Muscle of leg (tissue), 11 donors: ENCODE data around the gene TIMM29. TPM values are rescaled to one million over a fixed set of nuclear protein-coding genes. Genes with fewer than 3 reads are reported as not detected.

Experiments used
- DNase-seq: peaks from one replicate; pipeline ENCODE4 v3.0.0; 2013
- H3K27ac ChIP-seq: one replicate; pipeline ENCODE4 v1.5.1; 2013; ENCODE audit warnings: mild to moderate bottlenecking, low read length, control low read depth
- H3K27me3 ChIP-seq: one replicate; pipeline ENCODE4 v1.6.1; 2013; ENCODE audit warnings: low read length; ENCODE audit not compliant: control insufficient read depth, insufficient read depth
- H3K36me3 ChIP-seq: one replicate; pipeline ENCODE4 v1.6.1; 2013; ENCODE audit warnings: low read length; ENCODE audit not compliant: control insufficient read depth, insufficient read depth
- H3K4me1 ChIP-seq: one replicate; pipeline ENCODE4 v1.6.1; 2013; ENCODE audit warnings: low read length; ENCODE audit not compliant: control insufficient read depth, insufficient read depth
- H3K4me3 ChIP-seq: one replicate; pipeline ENCODE4 v1.5.1; 2013; ENCODE audit warnings: low read length, control low read depth
- H3K9me3 ChIP-seq: replicated peaks from 2 replicates; pipeline ENCODE4 v1.6.1; 2013; ENCODE audit warnings: low read depth, low read length; ENCODE audit not compliant: control insufficient read depth
- WGBS: methylation state at CpG from one replicate; pipeline ENCODE4 v1.1.5; 2013; ENCODE audit warnings: missing lambda C conversion rate; ENCODE audit not compliant: insufficient coverage; 5-methylcytosine and 5-hydroxymethylcytosine counted together
- polyA plus RNA-seq, 8 donors: library from polyadenylated mRNA; unstranded; fragments of 120-200 nt; gene quantifications; one replicate each; pipeline versions ENCODE4 v1.2.1 to v1.2.3, GENCODE V29; 2013; ENCODE audit warnings: inconsistent platforms in 1 of 8, low replicate concordance in 1 of 8; ENCODE audit not compliant: insufficient read length in 8 of 8, insufficient read depth in 1 of 8
- total RNA-seq: library from RNA; stranded (reverse); fragments of 120-200 nt; gene quantifications from one replicate; pipeline ENCODE4 v1.2.4, GENCODE V29; 2013

The TIMM29 gene
- total and polyA plus RNA-seq, 9 donors: 16.9 to 20.3 (median 18.9) TPM

DNA sequence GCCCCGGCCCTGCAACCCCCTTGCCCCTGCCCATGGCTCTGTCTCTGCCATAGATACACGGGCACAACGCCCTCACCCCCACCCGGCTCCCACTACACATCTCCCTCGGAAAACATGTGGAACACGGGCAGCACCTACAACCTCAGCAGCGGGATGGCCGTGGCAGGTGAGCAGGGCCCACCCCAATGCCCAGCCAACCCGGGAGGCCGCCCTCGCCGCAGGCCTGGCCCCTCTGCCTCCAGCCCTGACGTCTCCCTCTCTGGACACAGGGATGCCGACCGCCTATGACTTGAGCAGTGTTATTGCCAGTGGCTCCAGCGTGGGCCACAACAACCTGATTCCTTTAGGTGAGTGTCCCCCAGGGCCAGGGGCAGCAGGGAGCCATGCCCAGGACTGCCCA, 7.8 kb upstream of the TIMM29 start:
- H3K4me1 ChIP-seq: peaks cover 6% of the 10 kb centered on the region
- DNase-seq: peak; percentile 13
- 79% methylated on average over 16 of the region's 16 CpGs for WGBS
- H3K27me3 ChIP-seq: no peaks in the 10 kb centered on the region
- H3K27ac ChIP-seq: no peak overlapping the region
- H3K9me3 ChIP-seq: no peaks in the 10 kb centered on the region
- peaks cover 95% of the 10 kb centered on the region for H3K36me3 ChIP-seq
- H3K4me3 ChIP-seq: no peak overlapping the region

DNA sequence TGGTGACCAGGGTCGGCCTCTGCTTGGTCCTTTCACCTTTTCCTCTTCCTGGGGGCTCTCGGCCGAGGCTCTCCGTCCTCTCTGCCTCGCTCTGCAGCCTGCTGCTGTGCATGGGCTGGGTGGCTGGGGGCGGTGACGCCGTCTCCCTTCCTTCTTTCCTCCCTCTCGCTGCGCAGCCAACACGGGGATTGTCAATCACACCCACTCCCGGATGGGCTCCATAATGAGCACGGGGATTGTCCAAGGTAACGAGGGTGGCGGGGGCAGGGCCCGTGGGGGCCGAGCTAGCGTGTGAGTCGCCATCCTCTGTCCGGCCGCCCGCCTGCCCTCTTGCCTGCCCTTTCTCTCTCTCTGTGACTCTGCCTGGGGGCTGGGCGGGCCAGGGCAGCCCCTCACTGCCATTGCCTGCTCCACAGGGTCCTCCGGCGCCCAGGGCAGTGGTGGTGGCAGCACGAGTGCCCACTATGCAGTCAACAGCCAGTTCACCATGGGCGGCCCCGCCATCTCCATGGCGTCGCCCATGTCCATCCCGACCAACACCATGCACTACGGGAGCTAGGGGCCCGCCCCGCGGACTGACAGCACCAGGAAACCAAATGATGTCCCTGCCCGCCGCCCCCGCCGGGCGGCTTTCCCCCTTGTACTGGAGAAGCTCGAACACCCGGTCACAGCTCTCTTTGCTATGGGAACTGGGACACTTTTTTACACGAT, 7.3 kb upstream of the TIMM29 start:
- Histone ChIP-seq H3K27ac (no peak overlapping the region), H3K27me3 (no peaks in the 10 kb centered on the region), H3K36me3 (peaks cover 89% of the 10 kb centered on the region), H3K4me3 (no peak overlapping the region), H3K4me1 (peaks cover under 1% of the 10 kb centered on the region), H3K9me3 (no peaks in the 10 kb centered on the region)
- 79% methylated on average over 40 of the region's 43 CpGs for WGBS
- peak; percentile 23 for DNase-seq

- DNase-seq: peak; percentile 15
- Histone ChIP-seq H3K27me3 (no peaks in the 10 kb centered on the region), H3K4me1 (no peaks in the 10 kb centered on the region), H3K27ac (no peak overlapping the region), H3K9me3 (no peaks in the 10 kb centered on the region), H3K36me3 (peaks cover 82% of the 10 kb centered on the region), H3K4me3 (no peak overlapping the region)
- 65% methylated on average over 18 of the region's 33 CpGs for WGBS
These were observed 6.5 kb upstream of the TIMM29 start for GRCh38 chr19:10921910-10922637.

GRCh38 chr19:10922638-10923014, 6.0 kb upstream of the TIMM29 start:
- no CpG with 5 or more reads among the region's 13 CpGs for WGBS
- Histone ChIP-seq H3K27me3 (no peaks in the 10 kb centered on the region), H3K36me3 (peaks cover 84% of the 10 kb centered on the region), H3K4me3 (no peak overlapping the region), H3K4me1 (peaks cover 5% of the 10 kb centered on the region), H3K9me3 (no peaks in the 10 kb centered on the region), H3K27ac (no peak overlapping the region)
- DNase-seq: no peak

GRCh38 chr19:10923260-10924112, 5.1 kb upstream of the TIMM29 start:
- Histone ChIP-seq H3K27ac (no peak overlapping the region), H3K27me3 (no peaks in the 10 kb centered on the region), H3K4me1 (peaks cover 11% of the 10 kb centered on the region), H3K36me3 (peaks cover 76% of the 10 kb centered on the region), H3K4me3 (no peak overlapping the region), H3K9me3 (no peaks in the 10 kb centered on the region)
- peak; percentile 13 for DNase-seq
- WGBS: 88% methylated on average over 24 of the region's 29 CpGs

GRCh38 chr19:10924597-10924996, 4.0 kb upstream of the TIMM29 start:
- Histone ChIP-seq H3K9me3 (no peaks in the 10 kb centered on the region), H3K27me3 (no peaks in the 10 kb centered on the region), H3K4me1 (peaks cover 15% of the 10 kb centered on the region), H3K27ac (no peak overlapping the region), H3K36me3 (peaks cover 67% of the 10 kb centered on the region), H3K4me3 (no peak overlapping the region)
- peak; percentile 16 for DNase-seq
- WGBS: 88% methylated on average over 13 of the region's 13 CpGs

- Histone ChIP-seq H3K4me3 (peak overlapping the region; percentile 85), H3K9me3 (no peaks in the 10 kb centered on the region), H3K27me3 (no peaks in the 10 kb centered on the region), H3K36me3 (peaks cover 47% of the 10 kb centered on the region), H3K27ac (peak overlapping the region; percentile 91), H3K4me1 (peaks cover 19% of the 10 kb centered on the region)
- WGBS: 5% methylated on average over 42 of the region's 47 CpGs
- peak; percentile 47 for DNase-seq
These were observed 665 bp upstream of the TIMM29 start for GRCh38 chr19:10927730-10928562.

GRCh38 chr19:10929402-10929794, 787 bp downstream of the TIMM29 start:
- Histone ChIP-seq H3K4me1 (peaks cover 19% of the 10 kb centered on the region), H3K36me3 (peaks cover 36% of the 10 kb centered on the region), H3K27ac (no peak overlapping the region), H3K27me3 (no peaks in the 10 kb centered on the region), H3K4me3 (peak overlapping the region; percentile 85), H3K9me3 (no peaks in the 10 kb centered on the region)
- WGBS: 5% methylated on average over 27 of the region's 27 CpGs
- DNase-seq: no peak

DNA sequence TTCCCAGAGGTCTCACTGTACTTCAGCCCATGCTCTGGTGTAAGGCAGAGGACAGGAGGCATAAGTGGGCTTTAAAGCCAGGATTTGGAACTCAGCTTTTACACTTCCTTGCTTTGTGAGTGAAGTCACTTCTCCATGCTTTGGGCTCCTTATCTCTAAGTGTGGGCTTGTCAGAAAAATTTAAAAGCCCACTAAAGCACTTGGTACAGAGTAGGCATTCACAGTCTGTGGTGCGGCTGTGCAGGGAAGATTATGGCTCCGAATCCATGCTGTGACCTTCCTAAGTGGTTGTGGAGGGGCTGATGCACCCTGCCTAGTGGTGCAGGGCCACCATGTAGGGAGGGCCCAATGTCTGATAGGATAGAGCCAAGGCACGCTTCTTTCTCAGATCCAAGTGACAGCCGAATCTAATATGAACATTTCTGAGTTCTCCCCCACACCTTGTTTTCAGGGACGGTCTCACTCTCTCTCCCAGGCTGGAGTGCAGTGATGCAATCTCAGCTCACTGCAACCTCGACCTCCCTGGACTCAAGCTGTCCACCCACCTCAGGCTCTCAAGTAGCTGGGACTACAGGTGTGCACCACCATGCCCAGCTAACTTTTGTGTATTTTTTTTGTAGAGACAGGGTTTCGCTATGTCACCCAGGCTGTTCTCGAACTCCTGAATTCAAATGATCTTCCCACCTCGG, 6.9 kb downstream of the TIMM29 start:
- Histone ChIP-seq H3K27ac (no peak overlapping the region), H3K36me3 (peaks cover 12% of the 10 kb centered on the region), H3K4me1 (no peaks in the 10 kb centered on the region), H3K27me3 (no peaks in the 10 kb centered on the region), H3K4me3 (no peak overlapping the region), H3K9me3 (no peaks in the 10 kb centered on the region)
- WGBS: 92% methylated on average over 8 of the region's 9 CpGs
- DNase-seq: no peak
